GM18520 (cell line): ENCODE results near the gene GABRR1.
"Not testable (repeated sequence)": the region's sequence is repeated elsewhere in the genome, so short reads cannot be mapped to it uniquely, and the experiment has no call there.

ENCODE experiments used
- ATAC-seq: cut with Tn5 transposase; IDR thresholded peaks from one replicate; pipeline ENCODE4 v1.9.1; 2021; ENCODE audit not compliant: unreplicated experiment

The GABRR1 gene

DNA sequence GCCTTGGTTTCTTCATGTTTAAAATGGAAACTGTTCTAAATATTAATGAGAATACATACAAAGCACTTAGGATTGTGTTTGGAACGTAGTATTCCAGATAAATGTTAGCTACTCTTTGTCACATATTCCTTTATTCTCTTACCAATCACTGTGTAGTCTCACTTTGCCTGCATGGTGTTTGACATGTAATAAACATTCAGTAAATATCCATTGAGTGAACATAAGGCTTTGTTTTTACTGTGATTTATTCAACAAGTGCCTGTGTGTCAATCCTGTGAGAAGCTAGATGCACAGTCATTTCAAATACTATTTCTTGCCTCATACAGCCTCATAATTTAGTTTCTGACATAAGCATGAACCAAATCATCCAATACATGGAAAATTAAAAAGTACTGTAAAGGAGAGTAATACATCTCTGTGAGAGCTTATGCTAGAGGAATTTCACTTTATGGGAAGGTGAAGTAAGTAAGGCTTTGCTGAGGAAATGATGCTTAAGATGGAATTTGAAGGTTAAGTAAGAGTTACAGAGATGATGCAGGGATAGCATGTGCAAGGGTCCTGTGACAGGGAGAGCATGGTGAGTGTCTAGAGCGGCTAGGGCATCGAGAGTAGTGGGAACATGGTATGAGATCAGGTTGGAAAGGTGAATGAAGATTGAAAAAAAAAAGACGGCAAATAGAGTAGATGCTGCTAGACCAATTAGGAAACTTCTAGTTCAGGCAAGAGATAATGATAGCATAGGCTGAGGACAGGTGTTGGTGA is 56.6 kb downstream of the GABRR1 start:
- no peak for ATAC-seq

DNA sequence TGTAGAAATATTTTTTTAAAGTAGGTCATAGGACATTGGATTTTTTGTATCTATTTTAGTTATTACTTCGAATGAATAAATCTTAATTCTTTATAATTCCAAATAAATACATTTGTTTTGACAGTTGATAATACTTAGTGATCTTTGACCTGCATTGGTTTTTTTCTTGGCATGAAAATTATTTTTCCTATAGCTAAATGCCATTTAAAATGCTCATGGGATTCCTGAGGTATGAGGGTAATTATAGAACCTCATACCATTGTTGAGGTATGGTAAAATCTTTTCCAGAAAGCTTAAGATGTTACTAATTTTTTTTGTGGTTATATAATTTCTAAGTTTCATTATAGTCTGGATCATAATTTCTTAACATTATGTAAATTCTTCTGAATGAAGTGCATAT is 63.0 kb downstream of the GABRR1 start:
- no peak for ATAC-seq

DNA sequence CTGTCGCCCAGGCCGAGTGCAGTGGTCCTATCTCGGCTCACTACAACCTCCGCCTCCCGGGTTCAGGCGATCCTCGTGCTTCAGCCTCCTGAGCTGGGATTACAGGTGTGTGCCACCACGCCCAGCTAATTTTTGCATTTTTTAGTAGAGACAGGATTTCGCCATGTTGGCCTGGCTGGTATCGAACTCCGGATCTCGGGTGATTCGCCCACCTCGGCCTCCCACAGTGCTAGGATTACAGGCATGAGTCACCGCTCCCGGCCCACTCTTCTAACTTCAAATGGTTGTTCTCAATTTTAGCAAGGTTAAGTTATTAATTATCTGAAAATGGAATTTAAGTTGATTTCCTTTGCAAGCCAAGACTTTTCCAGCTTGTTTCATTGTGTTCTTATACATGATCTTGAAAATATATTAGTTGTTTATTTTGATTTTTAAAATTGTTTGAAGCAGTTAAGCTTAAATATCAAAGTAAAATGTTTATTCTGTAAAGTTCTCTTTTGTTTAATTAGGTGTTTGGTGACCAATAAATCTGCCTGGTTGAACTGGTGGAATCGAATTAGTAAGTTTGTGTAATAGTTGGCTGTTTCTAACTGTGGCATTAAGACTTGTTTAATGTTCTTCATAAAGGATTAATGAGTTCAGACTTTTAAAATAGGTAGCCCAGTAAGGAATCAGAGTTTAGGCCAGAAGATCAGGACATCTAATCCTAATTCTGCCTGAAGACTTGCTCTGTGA is 69.0 kb downstream of the GABRR1 start:
- no peak for ATAC-seq

DNA sequence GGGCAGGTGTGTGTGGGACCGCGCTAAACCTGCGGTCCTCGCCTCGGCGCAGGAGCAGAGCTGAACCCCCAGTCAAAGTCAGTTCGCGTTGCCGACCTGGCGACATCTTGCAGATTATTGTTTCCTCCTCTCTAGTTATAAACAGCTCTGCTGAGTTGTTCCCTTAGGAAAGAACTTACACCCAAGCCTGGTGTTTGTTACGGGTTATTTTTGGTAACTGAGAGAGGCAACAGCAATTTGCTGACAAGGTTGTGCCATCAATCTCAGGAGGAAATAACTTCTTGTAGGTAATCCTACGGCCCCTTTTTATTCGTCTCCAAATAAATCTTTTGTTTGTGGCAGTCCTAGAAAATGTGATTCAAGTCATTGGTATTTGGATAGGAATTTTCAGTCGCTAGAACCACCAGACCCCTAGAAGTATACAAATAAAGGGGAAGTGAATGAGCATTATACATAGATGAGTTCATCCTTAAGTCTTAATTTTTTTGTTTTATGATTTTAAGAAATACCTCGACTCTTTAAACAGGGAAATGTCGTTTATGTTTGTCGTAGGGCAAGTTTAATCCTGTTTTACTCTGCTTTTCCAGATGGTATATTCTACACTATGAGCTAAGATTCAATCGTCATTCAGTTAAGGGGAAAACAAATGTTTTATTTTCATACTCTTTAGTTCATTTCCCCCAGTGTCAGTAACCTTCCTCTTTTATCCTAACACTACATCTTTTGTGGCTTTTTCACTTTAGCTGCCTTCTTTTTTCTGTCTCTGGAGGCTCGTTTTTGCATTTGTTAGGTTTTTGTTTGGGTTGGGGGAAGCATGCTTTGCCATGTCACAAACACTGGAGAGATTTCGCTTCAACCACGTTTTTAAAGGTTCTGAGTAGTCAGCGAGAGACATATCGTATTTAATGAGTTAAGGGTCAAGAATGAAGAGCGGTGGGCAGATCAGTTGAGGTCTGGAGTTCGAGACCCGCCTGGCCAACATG is 70.1 kb downstream of the GABRR1 start:
- peak; percentile 4 for ATAC-seq

- ATAC-seq: peak; percentile 38
Observed at GRCh38 chr6:89145956-89146717, 71.0 kb downstream of the GABRR1 start, which contains the start of gene PM20D2. Gene PM20D2, plus strand, starts transcription at chr6:89146055. Its CDS starts 90 bp downstream, at chr6:89146145.

- ATAC-seq: peak; percentile 45
Observed at GRCh38 chr6:89145091-89145955, 71.8 kb downstream of the GABRR1 start.

DNA sequence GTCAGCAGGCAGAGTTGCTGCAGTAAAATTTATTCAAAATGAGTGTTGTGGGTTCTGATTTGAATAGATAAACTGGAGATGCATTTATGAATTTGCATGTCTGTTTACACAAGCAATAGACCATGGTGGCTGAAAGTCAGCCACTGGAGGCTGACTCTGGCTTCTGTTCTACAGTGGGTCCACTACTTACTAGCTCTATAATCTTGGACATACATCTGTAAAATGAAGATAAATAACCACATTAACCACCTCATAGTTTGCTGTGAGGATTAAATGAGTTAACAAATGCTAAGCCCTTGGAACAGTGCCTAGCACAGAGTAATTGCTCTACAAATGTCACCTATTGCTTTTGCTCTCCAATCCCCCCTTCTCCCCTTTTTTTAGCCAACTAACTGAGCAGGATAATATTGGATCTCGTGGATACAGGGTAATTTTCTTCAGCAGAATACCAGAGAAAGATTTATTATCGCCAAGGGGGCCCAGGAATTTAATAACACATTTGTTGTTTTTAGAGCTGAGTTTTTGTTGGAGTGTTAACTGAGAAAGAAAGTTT is 72.7 kb downstream of the GABRR1 start:
- ATAC-seq: peak; percentile 49

GRCh38 chr6:89140347-89141156 is 76.6 kb downstream of the GABRR1 start:
- no peak for ATAC-seq

- no peak for ATAC-seq
Observed at GRCh38 chr6:89139509-89140346, 77.4 kb downstream of the GABRR1 start.

DNA sequence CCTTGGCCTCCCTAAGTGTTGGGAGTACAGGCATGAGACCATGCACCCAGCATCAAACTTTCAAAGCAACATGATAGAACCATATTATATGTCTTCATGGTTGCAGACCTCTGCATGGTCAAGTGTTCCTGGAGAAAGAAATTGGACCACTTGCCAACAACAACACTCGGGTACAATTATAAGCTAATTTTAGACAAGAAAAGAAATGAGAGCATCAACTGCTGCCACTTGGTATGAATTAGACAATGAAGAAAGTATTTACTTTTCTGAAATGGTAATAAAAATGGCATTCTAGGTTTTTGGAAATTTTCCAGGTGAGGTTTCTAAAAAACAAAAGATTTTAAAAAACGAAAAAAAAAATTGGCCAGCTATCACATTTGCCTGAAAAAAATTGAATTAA is 79.0 kb downstream of the GABRR1 start:
- no peak for ATAC-seq

DNA sequence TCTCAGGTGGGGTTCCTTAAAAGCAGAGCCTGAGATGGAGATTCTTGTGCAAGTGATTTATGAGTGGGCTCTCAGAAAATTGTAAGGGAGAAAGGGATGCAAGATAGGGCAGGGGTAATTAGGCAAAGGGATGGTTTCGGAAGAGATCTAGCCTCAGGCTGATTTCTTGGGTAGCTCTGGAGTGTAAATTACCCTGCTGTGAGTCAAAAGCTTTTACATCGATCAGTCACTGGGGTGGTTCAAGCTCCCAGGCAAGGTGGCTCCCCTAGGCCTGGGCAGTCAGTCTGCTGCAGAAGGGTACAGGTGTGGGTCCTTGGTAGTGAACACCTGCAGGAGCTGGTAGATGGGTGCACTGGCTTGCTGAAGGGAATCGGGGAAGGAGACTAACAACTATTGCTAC is 82.4 kb downstream of the GABRR1 start:
- ATAC-seq: no peak

GRCh38 chr6:89133981-89134380 is 83.2 kb downstream of the GABRR1 start:
- no peak for ATAC-seq

DNA sequence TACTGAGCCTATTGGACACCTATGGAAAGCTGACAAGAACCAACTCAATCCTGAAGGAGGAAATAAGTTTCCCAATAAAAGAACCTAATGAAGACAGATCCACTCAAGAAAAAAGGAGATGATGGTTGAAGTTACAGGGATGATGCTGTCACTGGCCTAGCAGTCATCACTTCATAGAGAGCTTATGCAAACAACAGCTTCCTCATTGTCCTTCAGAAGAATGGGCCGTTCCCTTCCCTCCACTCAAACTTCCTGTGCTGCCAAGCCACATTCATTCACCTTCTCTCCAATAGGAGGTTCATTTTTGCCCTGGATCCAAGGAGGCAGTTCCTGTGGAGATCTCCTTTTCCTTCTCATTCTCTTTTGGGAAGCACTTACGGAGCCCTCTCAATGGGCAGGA is 85.1 kb downstream of the GABRR1 start:
- no peak for ATAC-seq

DNA sequence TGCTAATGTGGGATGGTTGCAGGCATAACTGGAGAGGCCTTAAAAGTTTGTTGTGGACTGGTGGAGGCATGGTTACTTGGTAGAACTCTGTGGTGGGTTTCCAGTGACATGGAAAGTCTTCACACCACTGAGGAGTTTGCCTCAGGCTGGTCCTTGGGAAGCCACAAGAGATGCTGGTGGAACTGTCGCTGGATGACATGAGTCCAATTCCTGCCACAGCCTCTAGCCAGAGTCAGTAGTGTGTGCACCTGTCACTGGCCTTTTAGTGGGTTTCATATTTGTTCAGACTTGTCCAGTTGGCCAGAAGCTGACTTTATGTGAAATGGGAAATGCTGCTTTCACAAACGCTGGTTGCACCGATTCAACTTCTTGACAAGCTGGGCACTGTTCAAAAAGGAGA is 85.6 kb downstream of the GABRR1 start:
- no peak for ATAC-seq

- ATAC-seq: not testable (repeated sequence)
Observed at GRCh38 chr6:89128256-89128671, 88.9 kb downstream of the GABRR1 start.
